Heart right ventricle (tissue), 16 donors: Measurements from ENCODE around the gene IGF1. TPM values are rescaled to one million over a fixed set of nuclear protein-coding genes. Genes with fewer than 3 reads are reported as not detected.

Source experiments
- ATAC-seq, 8 donors: fragments of 200-7000 bp; cut with Tn5 transposase; one replicate each; pipeline ENCODE4 v1.9.1; 2020; ENCODE audit warnings: mild to moderate bottlenecking in 8 of 8, moderate library complexity in 8 of 8, moderate number of reproducible peaks in 1 of 8
- DNase-seq, 2 donors: peaks; one replicate each; pipeline ENCODE4 v3.0.0-alpha.2; 2020
- H3K27ac ChIP-seq, 10 donors: fragments of 200-600 bp; sonication (generic) in 2 of 10; one replicate each; pipeline versions ENCODE4 v1.5.0 to v1.8.0; 2020 to 2022; ENCODE audit warnings: mild to moderate bottlenecking in 3 of 10
- H3K27me3 ChIP-seq, 7 donors: fragments of 200-600 bp; one replicate each; pipeline ENCODE4 v1.8.0; 2021 to 2022; ENCODE audit warnings: mild to moderate bottlenecking in 2 of 7
- H3K36me3 ChIP-seq, 9 donors: fragments of 200-600 bp; sonication (generic) in 1 of 9; one replicate each; pipeline versions ENCODE4 v1.5.0 to v1.8.0; 2020 to 2022; ENCODE audit warnings: mild to moderate bottlenecking in 2 of 9
- H3K4me1 ChIP-seq, 9 donors: fragments of 200-600 bp; sonication (generic) in 1 of 9; one replicate each; pipeline versions ENCODE4 v1.5.0 to v1.8.0; 2020 to 2022; ENCODE audit warnings: mild to moderate bottlenecking in 4 of 9
- H3K4me3 ChIP-seq, 10 donors: fragments of 200-600 bp; sonication (generic) in 2 of 10; one replicate each; pipeline versions ENCODE4 v1.5.0 to v1.8.0; 2020 to 2022; ENCODE audit warnings: mild to moderate bottlenecking in 7 of 10, moderate library complexity in 2 of 10
- H3K9me3 ChIP-seq, 11 donors: fragments of 200-600 bp in 10 of 11; sonication (generic) in 2 of 11; one replicate each; pipeline versions ENCODE4 v1.5.0 to v1.8.0; 2013 to 2022; ENCODE audit warnings: mild to moderate bottlenecking in 2 of 11, control low read depth in 1 of 11, moderate library complexity in 1 of 11
- CTCF ChIP-seq, 9 donors: fragments of 200-600 bp; sonication (generic) in 2 of 9; IDR thresholded peaks; one replicate each; pipeline versions ENCODE4 v1.5.0 to v1.8.0; 2021 to 2022; ENCODE audit warnings: antibody characterized with exemption in 9 of 9, mild to moderate bottlenecking in 5 of 9, moderate library complexity in 1 of 9
- WGBS, 2 donors: extraction: QIAGEN DNeasy Blood & Tissue Kit; methylation state at CpG; one replicate each; pipeline ENCODE4 v1.1.7; 2013; ENCODE audit warnings: inconsistent platforms in 1 of 2; 5-methylcytosine and 5-hydroxymethylcytosine counted together
- intact Hi-C, 10 donors: fragments of 100-400 bp; cut with DNase I; formaldehyde crosslinking; loops; one replicate each; pipeline versions ENCODE4 v1.11.1 to v1.14.2; 2022
- polyA plus RNA-seq, 2 donors: library from polyadenylated mRNA; stranded (reverse); fragments of 200-250 nt; gene quantifications; one replicate each; pipeline ENCODE4 v1.2.3, GENCODE V29; 2013
- total RNA-seq, 10 donors: library from RNA; stranded (reverse); fragmentation: NEBNext Ultra II Directional in 3 of 10; extraction: Animal tissue kit (Norgen Biotek cat#: 25700) in 3 of 10; gene quantifications; one replicate each; pipeline versions ENCODE4 v1.2.1 to v1.2.4, GENCODE V29; 2021 to 2023
- donor health status: Arrhythmogenic right ventricular cardiomyopathy.
- donor health status: ischemic (EF 13 %, LVEDD 7.1; RV severe dilation, severe dysfunction).
- donor health status: healthy with polysubstance abuse.
- donor health status: DM: no; HTN: yes; CAD: no.
- donor health status: DM: no; HTN: no; CAD: no.
- donor health status: ischemic (EF 25% LVEDD 6.9; RV normal size, moderate dysfunction).
- donor health status: ischemic (EF 25% LVEDD 5.7; RV mildly dilated, moderate dysfunction).
- donor health status: healthy.
- donor health status: DM: yes; HTN: yes; CAD: no.
- donor health status: Ischemic cardiomyopathy.
- donor health status: ischemic (EF 35%, LVEDD 5.7; RV mildly dilated, moderate dysfunction).
- donor health status: nonischemic (EF 11% LVEDD 7.7; RV severe dilation, severe dysfunction).
- donor health status: DM: yes; HTN: yes; CAD: no.
- donor health status: PGD.
- donor health status: ischemic (EF 29% LVEDD 5.4; RV normal size, mild dysfunction).
- donor health status: nonischemic (EF 23%, LVEDD 6.1; RV moderate dilation, normal function).

Gene IGF1
- total and polyA plus RNA-seq, 12 donors, result 6.3 to 32.3 (median 8.9) TPM

- 83 to 85% methylated on average over 9 of the region's 9 CpGs for WGBS, 2 donors
- TF ChIP-seq CTCF (IDR thresholded peaks at IDR 0.05), result no peak
- no peak for ATAC-seq
Measured at GRCh38 chr12:102465762-102466560, 14.4 kb downstream of the IGF1 start.

GRCh38 chr12:102463659-102464249 lies 16.6 kb downstream of the IGF1 start:
- intact Hi-C loops, result loop anchor here in 1 of 10 donors (10.0 kb wide), 1 partner anchor 1691 kb away; no protein-coding TSS in a partner anchor
- no peak for TF ChIP-seq CTCF (IDR thresholded peaks at IDR 0.05)
- DNase-seq (no peak), ATAC-seq (peak in 5 of 8 donors; percentile 25 to 54 (median 52))
- peaks cover 0 to 10% (median 0%) of the 10 kb centered on the region in 9 donors for H3K4me1 ChIP-seq
- H3K4me3 ChIP-seq, result no peak overlapping the region
- H3K27ac ChIP-seq, result peak overlapping the region in 6 of 10 donors; percentile 33 to 52 (median 48)
- 72 to 79% methylated on average over 2 of the region's 2 CpGs for WGBS, 2 donors
- no peaks in the 10 kb centered on the region for H3K36me3 ChIP-seq
- no peaks in the 10 kb centered on the region for H3K9me3 ChIP-seq
- no peaks in the 10 kb centered on the region for H3K27me3 ChIP-seq

More at GRCh38 chr12:102465762-102466560, 14.4 kb downstream of the IGF1 start:
- no peak overlapping the region for H3K27ac ChIP-seq
- H3K36me3 ChIP-seq, result no peaks in the 10 kb centered on the region
- H3K27me3 ChIP-seq, result no peaks in the 10 kb centered on the region
- no peak overlapping the region for H3K4me3 ChIP-seq
- DNase-seq, result no peak
- H3K4me1 ChIP-seq, result peaks cover 0 to 10% (median 0%) of the 10 kb centered on the region in 9 donors
- intact Hi-C loops, result loop anchor here in 1 of 10 donors (10.0 kb wide), 1 partner anchor 1689 kb away; no protein-coding TSS in a partner anchor
- no peaks in the 10 kb centered on the region for H3K9me3 ChIP-seq

- WGBS, 2 donors, result 57 to 67% methylated on average over 8 of the region's 8 CpGs
- TF ChIP-seq CTCF (IDR thresholded peaks at IDR 0.05), result no peak
- peaks cover 0 to 10% (median 0%) of the 10 kb centered on the region in 9 donors for H3K4me1 ChIP-seq
- no peaks in the 10 kb centered on the region for H3K36me3 ChIP-seq
- DNase-seq (no peak), ATAC-seq (peak in 5 of 8 donors; percentile 20 to 65 (median 44))
- no peaks in the 10 kb centered on the region for H3K9me3 ChIP-seq
- intact Hi-C loops, result loop anchor here in 1 of 10 donors (10.0 kb wide), 1 partner anchor 1692 kb away; no protein-coding TSS in a partner anchor
- no peak overlapping the region for H3K4me3 ChIP-seq
- H3K27ac ChIP-seq, result peak overlapping the region in 6 of 10 donors; percentile 33 to 52 (median 48)
- no peaks in the 10 kb centered on the region for H3K27me3 ChIP-seq
Measured at GRCh38 chr12:102462795-102463465, 17.4 kb downstream of the IGF1 start.

GRCh38 chr12:102462386-102462785 lies 18.0 kb downstream of the IGF1 start:
- Histone ChIP-seq H3K4me3 (no peak overlapping the region), H3K27me3 (no peaks in the 10 kb centered on the region), H3K27ac (peak overlapping the region in 4 of 10 donors; percentile 21 to 49 (median 31)), H3K36me3 (no peaks in the 10 kb centered on the region), H3K9me3 (no peaks in the 10 kb centered on the region), H3K4me1 (peaks cover 0 to 10% (median 0%) of the 10 kb centered on the region in 9 donors)
- DNase-seq, result no peak
- TF ChIP-seq CTCF (IDR thresholded peaks at IDR 0.05), result no peak
- ATAC-seq, result no peak
- intact Hi-C loops, result loop anchor here in 1 of 10 donors (10.0 kb wide), 1 partner anchor 1692 kb away; no protein-coding TSS in a partner anchor
- 92 to 94% methylated on average over 1 of the region's 1 CpG for WGBS, 2 donors
